HG03135 (cell line): ENCODE results near the gene PMVK.

Source experiments
- ATAC-seq: cut with Tn5 transposase; IDR thresholded peaks from one replicate; pipeline ENCODE4 v1.9.1; 2021; ENCODE audit warnings: mild to moderate bottlenecking, moderate library complexity; ENCODE audit not compliant: unreplicated experiment

PMVK gene

GRCh38 chr1:154967331-154967950, 30.9 kb upstream of the PMVK start:
- ATAC-seq: no peak

GRCh38 chr1:154966111-154966510, 29.6 kb upstream of the PMVK start:
- no peak for ATAC-seq

- no peak for ATAC-seq
Measured at GRCh38 chr1:154964359-154964758, 27.8 kb upstream of the PMVK start.

GRCh38 chr1:154963643-154964042, 27.1 kb upstream of the PMVK start:
- ATAC-seq: no peak

- no peak for ATAC-seq
Measured at GRCh38 chr1:154962795-154963330, 26.3 kb upstream of the PMVK start.

- peak; percentile 17 for ATAC-seq
Measured at GRCh38 chr1:154962156-154962749, 25.7 kb upstream of the PMVK start.

- ATAC-seq: peak; percentile 65
Measured at GRCh38 chr1:154961207-154962155, 25.0 kb upstream of the PMVK start, which contains the start of gene PYGO2. TSS of gene PYGO2 (minus strand) at chr1:154961782. CDS start at chr1:154961576, 206 bp downstream.

- no peak for ATAC-seq
Measured at GRCh38 chr1:154960446-154961136, 24.1 kb upstream of the PMVK start.

GRCh38 chr1:154959426-154959780, 22.9 kb upstream of the PMVK start:
- ATAC-seq: no peak

- ATAC-seq: no peak
Measured at GRCh38 chr1:154958681-154959425, 22.3 kb upstream of the PMVK start.

- no peak for ATAC-seq
Measured at GRCh38 chr1:154958036-154958435, 21.5 kb upstream of the PMVK start.

- ATAC-seq: no peak
Measured at GRCh38 chr1:154957091-154957657, 20.7 kb upstream of the PMVK start.

GRCh38 chr1:154956544-154956941, 20.0 kb upstream of the PMVK start:
- no peak for ATAC-seq

GRCh38 chr1:154955718-154956543, 19.4 kb upstream of the PMVK start, which contains the start of gene PBXIP1:
TSS of gene PBXIP1 (minus strand) at chr1:154956099. CDS start at chr1:154953721, 2,378 bp downstream.
- ATAC-seq: peak; percentile 52

- ATAC-seq: peak; percentile 67
Measured at GRCh38 chr1:154955039-154955717, 18.7 kb upstream of the PMVK start.

GRCh38 chr1:154954541-154954940, 18.0 kb upstream of the PMVK start:
- ATAC-seq: no peak

GRCh38 chr1:154953611-154954038, 17.1 kb upstream of the PMVK start:
- no peak for ATAC-seq

GRCh38 chr1:154952664-154953063, 16.1 kb upstream of the PMVK start:
- no peak for ATAC-seq
